KMS-11 (cell line): ENCODE results near the gene EIF4B.
A peak's percentile ranks its signal among the peaks of the same experiment; 100 is the strongest.

Experiments used
- H2AFZ ChIP-seq: fragments of 200-600 bp; sonication (generic); 2 replicates; pipeline ENCODE4 v1.6.1; 2016; ENCODE audit warnings: antibody characterized with exemption, mixed run types, low read depth
- H3K27ac ChIP-seq: fragments of 200-600 bp; sonication (generic); 2 replicates; pipeline ENCODE4 v1.6.1; 2016; ENCODE audit warnings: mild to moderate bottlenecking, mixed run types
- H3K27me3 ChIP-seq: fragments of 200-600 bp; sonication (generic); 2 replicates; pipeline ENCODE4 v1.6.1; 2017; ENCODE audit warnings: mild to moderate bottlenecking, low read depth, mixed run types, moderate library complexity; ENCODE audit not compliant: insufficient read depth
- H3K36me3 ChIP-seq: fragments of 200-600 bp; sonication (generic); 2 replicates; pipeline ENCODE4 v1.6.1; 2017; ENCODE audit warnings: mild to moderate bottlenecking, mixed run types; ENCODE audit not compliant: insufficient read depth
- H3K4me1 ChIP-seq: fragments of 200-600 bp; sonication (generic); 2 replicates; pipeline ENCODE4 v1.6.1; 2016; ENCODE audit warnings: mild to moderate bottlenecking, low read depth, mixed run types; ENCODE audit not compliant: poor library complexity, severe bottlenecking
- H3K4me2 ChIP-seq: fragments of 200-600 bp; sonication (generic); 2 replicates; pipeline ENCODE4 v1.7.0; 2016; ENCODE audit warnings: mild to moderate bottlenecking, mixed run types
- H3K4me3 ChIP-seq: fragments of 200-600 bp; sonication (generic); IDR thresholded peaks from 2 replicates; pipeline ENCODE4 v1.6.1; 2017; ENCODE audit warnings: low read depth, low read length, mixed read lengths; ENCODE audit not compliant: insufficient read depth
- H3K79me2 ChIP-seq: fragments of 200-600 bp; sonication (generic); 2 replicates; pipeline ENCODE4 v1.6.1; 2016; ENCODE audit warnings: low read depth, mixed run types; ENCODE audit not compliant: insufficient read depth
- H3K9ac ChIP-seq: fragments of 200-600 bp; sonication (generic); 2 replicates; pipeline ENCODE4 v1.6.1; 2016; ENCODE audit warnings: mild to moderate bottlenecking, mixed run types
- H4K20me1 ChIP-seq: fragments of 200-600 bp; sonication (generic); 2 replicates; pipeline ENCODE4 v1.6.1; 2016; ENCODE audit warnings: mild to moderate bottlenecking, mixed run types; ENCODE audit not compliant: insufficient read depth
- CTCF ChIP-seq: fragments of 200-600 bp; sonication (generic); conservative IDR thresholded peaks from 2 replicates; pipeline ENCODE4 v1.6.1; 2017; ENCODE audit warnings: low read depth, mild to moderate bottlenecking, antibody characterized with exemption, low read length, moderate library complexity, mixed read lengths

The EIF4B gene

GRCh38 chr12:53074999-53075370, 68.7 kb downstream of the EIF4B start:
- Histone ChIP-seq H3K27me3 (no peaks in the 10 kb centered on the region), H3K4me2 (no peak overlapping the region), H3K4me1 (peaks cover 9% of the 10 kb centered on the region), H4K20me1 (no peaks in the 10 kb centered on the region), H3K9ac (no peak overlapping the region), H3K79me2 (peaks cover 9% of the 10 kb centered on the region; the same call in 1 of the 2 replicates), H3K4me3 (no peak overlapping the region), H3K27ac (no peak overlapping the region), H2AFZ (no peak overlapping the region), H3K36me3 (peaks cover 7% of the 10 kb centered on the region; the same call in 1 of the 2 replicates)
- TF ChIP-seq CTCF: no peak

- Histone ChIP-seq H3K4me3 (no peak overlapping the region), H3K9ac (no peak overlapping the region), H2AFZ (no peak overlapping the region), H3K27me3 (no peaks in the 10 kb centered on the region), H3K4me1 (peaks cover 9% of the 10 kb centered on the region), H3K4me2 (no peak overlapping the region), H3K79me2 (peaks cover 9% of the 10 kb centered on the region; the same call in 1 of the 2 replicates), H3K36me3 (peaks cover 7% of the 10 kb centered on the region; the same call in 1 of the 2 replicates), H4K20me1 (no peaks in the 10 kb centered on the region), H3K27ac (no peak overlapping the region)
- TF ChIP-seq CTCF: no peak
These were observed 70.2 kb downstream of the EIF4B start for GRCh38 chr12:53076461-53076860.

GRCh38 chr12:53077030-53077429, 70.8 kb downstream of the EIF4B start:
- Histone ChIP-seq H3K4me3 (no peak overlapping the region), H3K79me2 (peaks cover 9% of the 10 kb centered on the region; the same call in 1 of the 2 replicates), H3K36me3 (peaks cover 7% of the 10 kb centered on the region; the same call in 1 of the 2 replicates), H2AFZ (no peak overlapping the region), H3K27ac (no peak overlapping the region), H3K4me1 (peaks cover 9% of the 10 kb centered on the region), H3K9ac (no peak overlapping the region), H3K4me2 (no peak overlapping the region), H4K20me1 (no peaks in the 10 kb centered on the region), H3K27me3 (no peaks in the 10 kb centered on the region)
- no peak for TF ChIP-seq CTCF

- peaks cover 9% of the 10 kb centered on the region; the same call in 1 of the 2 replicates for H3K79me2 ChIP-seq
- H2AFZ ChIP-seq: peak overlapping the region; percentile 96
- TF ChIP-seq CTCF: 0 out of 2 replicates have a peak, but pooled peaks have one; percentile 9
These were observed 72.4 kb downstream of the EIF4B start for GRCh38 chr12:53078425-53079225.

More at GRCh38 chr12:53078425-53079225, 72.4 kb downstream of the EIF4B start:
- H3K4me3 ChIP-seq: no peak overlapping the region
- H3K9ac ChIP-seq: peak overlapping the region; percentile 65; the same call in 1 of the 2 replicates
- peaks cover 9% of the 10 kb centered on the region for H3K4me1 ChIP-seq
- H3K27ac ChIP-seq: peak overlapping the region; percentile 56
- H4K20me1 ChIP-seq: no peaks in the 10 kb centered on the region
- peaks cover 7% of the 10 kb centered on the region; the same call in 1 of the 2 replicates for H3K36me3 ChIP-seq
- no peaks in the 10 kb centered on the region for H3K27me3 ChIP-seq
- H3K4me2 ChIP-seq: peak overlapping the region; percentile 78
